ENCODE results near the gene PRR14.

DNA sequence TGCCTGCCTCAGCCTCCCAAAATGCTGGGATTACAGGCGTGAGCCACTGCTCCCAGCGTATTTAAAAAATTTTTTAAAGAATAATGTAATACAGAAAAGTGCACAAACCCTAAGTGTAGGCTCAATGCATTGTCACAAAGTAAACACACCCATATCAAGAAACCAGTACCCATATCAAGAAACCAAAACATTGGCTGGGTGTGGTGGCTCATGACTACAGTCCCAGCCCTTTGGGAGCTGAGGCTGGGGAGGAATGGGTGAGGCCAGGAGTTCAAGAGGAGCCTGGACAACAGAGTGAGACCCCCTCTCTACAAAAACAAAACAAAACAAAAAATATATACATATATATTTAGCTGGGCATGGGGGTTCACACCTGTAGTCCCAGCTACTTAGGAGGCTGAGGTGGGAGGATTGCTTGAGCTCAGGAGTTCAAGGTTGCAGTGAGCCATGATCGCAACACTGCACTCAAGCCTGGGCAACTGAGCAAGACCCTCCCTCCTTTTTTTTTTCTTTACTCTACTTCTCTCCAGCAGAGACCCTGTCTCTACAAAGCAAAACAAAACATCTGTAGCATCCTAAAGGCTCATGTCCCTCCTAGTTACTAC lies 9.3 kb upstream of the PRR14 start:
- TF ChIP-seq, protein P1, sequence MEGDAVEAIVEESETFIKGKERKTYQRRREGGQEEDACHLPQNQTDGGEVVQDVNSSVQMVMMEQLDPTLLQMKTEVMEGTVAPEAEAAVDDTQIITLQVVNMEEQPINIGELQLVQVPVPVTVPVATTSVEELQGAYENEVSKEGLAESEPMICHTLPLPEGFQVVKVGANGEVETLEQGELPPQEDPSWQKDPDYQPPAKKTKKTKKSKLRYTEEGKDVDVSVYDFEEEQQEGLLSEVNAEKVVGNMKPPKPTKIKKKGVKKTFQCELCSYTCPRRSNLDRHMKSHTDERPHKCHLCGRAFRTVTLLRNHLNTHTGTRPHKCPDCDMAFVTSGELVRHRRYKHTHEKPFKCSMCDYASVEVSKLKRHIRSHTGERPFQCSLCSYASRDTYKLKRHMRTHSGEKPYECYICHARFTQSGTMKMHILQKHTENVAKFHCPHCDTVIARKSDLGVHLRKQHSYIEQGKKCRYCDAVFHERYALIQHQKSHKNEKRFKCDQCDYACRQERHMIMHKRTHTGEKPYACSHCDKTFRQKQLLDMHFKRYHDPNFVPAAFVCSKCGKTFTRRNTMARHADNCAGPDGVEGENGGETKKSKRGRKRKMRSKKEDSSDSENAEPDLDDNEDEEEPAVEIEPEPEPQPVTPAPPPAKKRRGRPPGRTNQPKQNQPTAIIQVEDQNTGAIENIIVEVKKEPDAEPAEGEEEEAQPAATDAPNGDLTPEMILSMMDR (IDR thresholded peaks at IDR 0.05; ENCODE audit: insufficient read depth, low read depth, low read length) = no peak
- TF ChIP-seq EZH2 (IDR thresholded peaks at IDR 0.05; ENCODE audit: insufficient read depth, low read length) = no peak

Data from astrocyte (in vitro differentiated cells and primary cell).